Measurements from ENCODE around the gene DCST1.

Gene DCST1

DNA sequence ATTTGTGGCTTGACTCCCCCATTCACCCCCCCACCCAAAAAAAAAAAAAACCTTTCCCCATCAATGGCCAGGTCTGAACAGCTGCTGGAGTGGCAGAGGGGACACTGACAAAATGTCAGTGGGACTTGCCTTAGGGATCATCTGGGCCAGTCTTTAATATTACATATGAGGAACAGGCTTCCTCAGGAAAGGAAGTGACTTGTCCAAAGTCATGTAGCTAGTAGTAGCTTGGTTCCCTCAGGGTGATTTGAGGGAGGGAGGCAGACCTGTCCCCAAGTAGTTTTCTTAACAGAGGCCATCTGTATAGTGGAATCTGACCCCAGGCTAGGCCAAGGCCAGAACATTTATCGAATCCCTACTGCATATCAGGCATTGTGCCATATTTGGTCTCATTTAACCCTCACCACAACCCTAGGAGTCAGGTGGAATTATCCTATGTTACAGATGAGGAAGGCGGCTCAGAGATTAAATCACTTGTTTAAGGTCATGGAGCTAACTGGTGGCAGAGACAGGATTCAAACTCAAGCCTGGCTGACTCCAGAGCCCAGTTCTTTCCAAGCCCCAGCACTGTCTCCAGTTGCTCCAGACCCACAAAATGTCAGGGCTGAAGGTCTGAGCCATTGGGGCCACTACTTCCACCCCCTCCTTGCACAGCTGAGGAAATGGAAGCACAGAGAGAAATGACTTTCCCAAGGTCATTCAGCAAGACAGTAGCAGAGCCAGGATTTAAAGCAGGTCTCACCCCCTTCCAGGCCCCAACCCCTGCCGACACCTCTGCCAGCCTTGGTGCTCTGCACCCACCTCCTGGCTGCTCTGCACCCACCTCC, 20.6 kb upstream of the DCST1 start:
- no peak for DNase-seq (ENCODE audit: low spot score)

DNA sequence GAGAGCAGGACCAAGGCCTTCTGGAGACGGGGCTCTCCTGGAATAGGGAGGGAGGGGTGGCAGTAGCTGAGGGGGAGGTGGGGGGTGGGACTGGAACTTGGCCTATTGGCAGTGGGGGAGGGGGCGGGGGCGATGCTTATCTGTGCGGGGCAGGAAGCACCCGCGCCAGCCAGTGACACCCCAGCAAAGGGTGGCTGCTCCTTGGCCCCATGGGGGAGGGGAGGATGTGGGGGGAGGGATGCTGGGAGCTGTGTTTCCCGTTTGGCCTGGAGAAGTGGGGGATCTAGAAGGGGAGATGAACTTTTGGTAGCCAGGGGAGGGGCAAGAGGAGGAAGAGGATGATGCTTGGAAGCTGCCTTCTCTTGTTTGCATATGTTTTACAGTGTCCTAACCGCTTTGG, 20.0 kb upstream of the DCST1 start:
- DNase-seq (ENCODE audit: low spot score), result no peak

DNA sequence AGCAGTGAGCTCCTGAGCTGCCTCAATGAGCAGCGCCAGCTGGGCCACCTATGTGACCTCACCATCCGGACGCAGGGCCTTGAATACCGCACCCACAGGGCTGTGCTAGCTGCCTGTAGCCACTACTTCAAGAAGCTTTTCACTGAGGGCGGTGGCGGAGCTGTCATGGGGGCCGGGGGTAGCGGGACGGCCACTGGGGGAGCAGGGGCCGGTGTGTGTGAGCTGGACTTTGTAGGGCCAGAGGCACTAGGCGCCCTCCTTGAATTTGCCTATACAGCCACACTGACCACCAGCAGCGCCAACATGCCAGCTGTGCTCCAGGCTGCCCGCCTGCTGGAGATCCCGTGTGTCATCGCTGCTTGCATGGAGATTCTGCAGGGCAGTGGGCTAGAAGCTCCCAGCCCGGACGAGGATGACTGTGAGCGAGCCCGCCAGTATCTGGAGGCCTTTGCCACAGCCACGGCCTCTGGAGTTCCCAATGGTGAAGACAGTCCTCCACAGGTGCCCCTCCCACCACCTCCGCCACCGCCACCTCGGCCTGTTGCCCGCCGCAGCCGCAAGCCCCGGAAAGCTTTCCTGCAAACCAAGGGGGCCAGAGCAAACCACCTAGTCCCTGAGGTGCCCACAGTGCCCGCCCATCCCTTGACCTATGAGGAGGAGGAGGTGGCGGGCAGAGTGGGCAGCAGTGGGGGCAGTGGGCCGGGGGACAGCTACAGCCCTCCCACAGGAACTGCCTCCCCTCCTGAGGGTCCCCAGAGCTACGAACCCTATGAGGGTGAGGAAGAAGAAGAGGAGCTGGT, 18.7 kb upstream of the DCST1 start:
- no peak for DNase-seq (ENCODE audit: low spot score)

DNA sequence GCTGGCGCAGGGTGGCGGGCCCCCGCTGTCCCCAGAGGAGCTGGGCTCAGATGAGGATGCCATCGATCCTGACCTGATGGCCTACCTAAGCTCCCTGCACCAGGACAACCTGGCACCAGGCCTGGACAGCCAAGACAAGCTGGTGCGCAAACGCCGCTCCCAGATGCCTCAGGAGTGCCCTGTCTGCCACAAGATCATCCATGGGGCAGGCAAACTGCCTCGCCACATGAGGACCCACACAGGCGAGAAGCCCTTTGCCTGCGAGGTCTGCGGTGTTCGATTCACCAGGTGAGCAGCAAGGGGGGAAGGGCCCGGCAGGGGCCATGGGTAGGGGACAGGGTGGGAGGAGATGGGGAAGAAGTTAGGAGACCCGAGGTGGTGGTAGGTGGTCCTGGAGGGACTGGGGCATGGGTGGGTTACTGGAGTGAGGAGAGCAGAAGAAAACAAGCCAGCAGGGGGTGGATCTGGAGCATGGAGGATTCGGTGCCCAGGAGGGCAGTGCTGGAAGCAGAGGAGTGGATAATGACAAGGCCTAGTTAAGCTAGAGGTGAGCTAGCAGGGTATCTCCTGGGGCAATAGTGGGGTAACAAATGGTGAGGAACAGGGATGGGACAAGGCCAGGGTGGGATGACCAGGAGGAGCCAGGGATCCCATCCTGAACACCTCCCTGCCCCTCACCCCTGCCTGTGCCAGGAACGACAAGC, 17.9 kb upstream of the DCST1 start:
- DNase-seq (ENCODE audit: low spot score), result no peak

DNA sequence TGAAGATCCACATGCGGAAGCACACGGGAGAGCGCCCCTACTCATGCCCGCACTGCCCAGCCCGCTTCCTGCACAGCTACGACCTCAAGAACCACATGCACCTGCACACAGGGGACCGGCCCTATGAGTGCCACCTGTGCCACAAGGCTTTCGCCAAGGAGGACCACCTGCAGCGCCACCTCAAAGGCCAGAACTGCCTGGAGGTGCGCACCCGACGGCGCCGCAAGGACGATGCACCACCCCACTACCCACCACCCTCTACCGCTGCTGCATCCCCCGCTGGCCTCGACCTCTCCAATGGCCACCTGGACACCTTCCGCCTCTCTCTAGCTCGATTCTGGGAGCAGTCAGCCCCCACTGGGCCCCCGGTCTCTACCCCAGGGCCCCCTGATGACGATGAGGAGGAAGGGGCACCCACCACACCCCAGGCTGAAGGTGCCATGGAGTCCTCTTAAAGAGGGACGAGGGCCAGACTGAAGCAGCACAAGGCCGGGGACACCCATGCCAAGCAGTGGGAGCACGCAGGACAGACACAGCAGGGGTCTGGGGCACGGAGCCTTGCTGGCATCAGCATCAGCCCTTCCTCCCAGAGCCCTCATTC, 17.3 kb upstream of the DCST1 start:
- peak; percentile 60 for DNase-seq (ENCODE audit: low spot score)

DNA sequence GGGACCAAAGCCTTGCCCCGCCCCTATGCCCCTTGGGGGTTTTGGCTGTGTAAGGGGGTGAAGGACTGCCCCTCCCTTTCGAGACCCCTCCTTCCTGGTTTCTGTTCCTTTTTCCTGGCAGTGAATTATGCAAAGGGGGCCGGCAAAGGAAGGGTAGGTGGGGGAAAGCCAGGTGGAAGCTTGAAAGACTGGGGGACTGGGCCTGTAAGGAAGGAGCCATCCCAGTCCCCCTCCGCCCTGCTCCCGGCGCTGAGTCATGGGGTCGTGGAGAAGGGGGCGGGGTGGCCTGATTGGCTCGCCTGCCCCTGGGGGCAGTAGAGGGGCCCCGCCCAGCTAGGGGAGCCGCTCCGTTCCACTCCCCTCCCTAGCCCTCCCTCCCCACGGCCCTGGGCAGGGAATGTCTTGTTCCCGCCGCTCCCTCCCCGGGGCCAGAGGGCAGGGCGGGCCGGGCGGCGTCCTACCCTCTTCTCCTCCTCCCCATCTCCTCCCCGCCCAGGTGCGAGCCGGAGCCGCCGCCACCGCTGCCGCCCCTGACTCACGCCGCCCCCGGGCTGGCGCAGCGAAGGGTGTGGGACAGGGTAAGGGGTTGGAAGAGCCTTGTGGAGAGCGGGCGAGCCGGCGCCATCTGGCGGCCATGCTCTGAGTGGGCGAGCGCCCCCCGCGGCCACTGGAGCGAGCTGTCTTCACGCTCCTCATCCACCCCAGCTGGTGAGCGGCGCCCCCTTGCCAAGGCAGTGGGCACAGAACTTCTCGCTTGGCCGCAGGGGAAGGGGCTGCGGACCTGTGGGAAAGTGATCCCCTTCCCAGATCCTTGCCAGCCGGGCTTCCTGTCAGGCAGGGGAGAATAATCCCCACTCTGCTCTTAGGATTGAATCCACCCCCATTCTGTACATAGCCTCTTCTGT, 16.3 kb upstream of the DCST1 start:
- DNase-seq (ENCODE audit: low spot score), result peak; percentile 91

DNA sequence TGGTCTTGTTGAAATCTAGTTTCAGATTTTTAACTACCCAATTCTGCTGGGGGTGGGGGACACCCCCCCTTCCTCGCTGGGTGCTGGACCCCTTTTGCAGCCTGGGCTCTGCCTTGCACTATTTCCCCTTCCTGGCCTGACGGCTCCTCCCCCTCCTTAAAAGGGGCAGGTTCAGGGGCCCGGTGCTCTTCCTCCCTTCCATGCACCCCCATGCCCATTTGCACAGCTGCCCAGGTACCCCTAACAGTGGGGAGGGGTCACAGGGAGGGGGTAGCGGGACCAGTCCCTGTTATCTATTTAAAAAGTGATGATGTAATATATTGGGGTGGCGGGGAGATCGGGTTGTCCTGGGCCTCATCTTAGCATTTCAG, 15.7 kb upstream of the DCST1 start:
- no peak for DNase-seq (ENCODE audit: low spot score)

DNA sequence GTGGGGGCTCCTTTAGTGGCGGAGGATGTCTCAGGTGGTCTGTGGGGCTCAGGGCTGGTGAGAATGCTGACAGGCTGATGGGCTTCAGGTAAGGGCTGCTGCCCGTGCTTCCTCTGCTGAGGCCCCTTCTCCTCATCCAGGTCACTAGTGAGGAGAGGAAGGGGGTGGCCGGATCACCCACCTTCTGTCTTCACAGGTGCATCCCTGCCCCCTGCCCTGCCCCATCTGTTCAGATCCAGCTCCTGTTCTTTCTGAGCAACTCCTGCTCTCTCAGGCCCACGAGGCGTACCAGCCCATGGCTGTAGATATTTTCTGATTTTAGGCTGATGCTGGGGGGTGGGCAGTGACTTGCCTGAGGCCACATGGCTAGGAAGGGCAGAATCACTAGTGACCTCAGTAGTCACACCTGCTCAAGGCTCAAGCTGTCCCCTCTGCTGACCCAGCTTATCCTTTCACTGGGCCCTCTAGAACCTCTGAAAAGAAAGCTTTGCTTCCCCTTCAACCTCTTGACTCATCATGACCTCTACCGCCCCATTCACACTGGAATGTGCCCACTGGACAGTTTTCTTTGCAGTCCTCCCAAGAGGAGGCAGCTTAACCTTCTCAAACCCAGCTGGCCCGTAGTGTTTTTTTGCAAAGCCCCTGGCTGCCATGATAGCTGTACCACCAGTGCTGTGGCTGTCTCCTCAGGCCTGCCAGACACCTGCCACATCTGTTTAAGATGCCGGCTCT, 14.8 kb upstream of the DCST1 start:
- DNase-seq (ENCODE audit: low spot score), result no peak

DNA sequence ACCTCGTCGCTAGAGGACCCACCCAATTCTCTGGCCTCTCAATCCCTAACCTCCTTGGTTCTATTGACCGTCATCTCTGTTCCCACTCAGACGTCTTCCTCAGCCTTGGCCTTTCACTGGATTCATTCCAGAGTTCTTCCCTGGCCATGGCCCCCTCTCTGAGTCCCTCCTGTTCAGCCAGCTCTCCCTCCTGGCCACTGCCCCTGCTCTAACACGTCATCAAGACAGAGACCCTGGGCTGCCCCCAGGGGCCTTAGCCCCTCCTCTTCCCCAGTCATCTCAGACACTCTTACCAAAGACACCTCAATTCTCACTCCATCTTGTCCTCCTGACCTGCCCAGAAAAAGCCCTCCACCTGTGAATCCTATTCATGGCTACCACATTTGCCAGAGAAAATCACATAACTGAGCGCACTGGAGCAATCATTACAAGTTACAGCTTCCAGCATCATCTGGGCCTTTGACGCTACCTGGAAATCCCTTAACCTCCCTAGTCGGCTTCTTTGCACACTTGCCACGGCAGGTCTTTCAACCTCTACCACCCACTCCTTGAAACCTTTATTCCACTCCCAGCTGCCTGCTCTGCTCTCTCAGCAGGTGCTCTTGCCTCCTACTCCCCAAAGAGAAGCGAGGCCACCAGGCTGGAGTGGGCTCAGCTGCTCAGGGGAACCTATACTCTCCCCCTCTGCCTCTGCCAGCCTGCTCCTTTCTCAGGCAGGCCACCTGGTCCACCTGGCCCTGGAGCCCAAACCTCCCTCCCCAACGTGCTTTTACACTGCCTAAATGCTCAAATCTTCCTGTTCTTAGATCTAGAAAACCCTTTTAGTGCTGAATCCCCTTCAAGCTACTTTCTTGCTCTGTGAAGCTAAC, 14.0 kb upstream of the DCST1 start:
- DNase-seq (ENCODE audit: low spot score), result no peak

DNA sequence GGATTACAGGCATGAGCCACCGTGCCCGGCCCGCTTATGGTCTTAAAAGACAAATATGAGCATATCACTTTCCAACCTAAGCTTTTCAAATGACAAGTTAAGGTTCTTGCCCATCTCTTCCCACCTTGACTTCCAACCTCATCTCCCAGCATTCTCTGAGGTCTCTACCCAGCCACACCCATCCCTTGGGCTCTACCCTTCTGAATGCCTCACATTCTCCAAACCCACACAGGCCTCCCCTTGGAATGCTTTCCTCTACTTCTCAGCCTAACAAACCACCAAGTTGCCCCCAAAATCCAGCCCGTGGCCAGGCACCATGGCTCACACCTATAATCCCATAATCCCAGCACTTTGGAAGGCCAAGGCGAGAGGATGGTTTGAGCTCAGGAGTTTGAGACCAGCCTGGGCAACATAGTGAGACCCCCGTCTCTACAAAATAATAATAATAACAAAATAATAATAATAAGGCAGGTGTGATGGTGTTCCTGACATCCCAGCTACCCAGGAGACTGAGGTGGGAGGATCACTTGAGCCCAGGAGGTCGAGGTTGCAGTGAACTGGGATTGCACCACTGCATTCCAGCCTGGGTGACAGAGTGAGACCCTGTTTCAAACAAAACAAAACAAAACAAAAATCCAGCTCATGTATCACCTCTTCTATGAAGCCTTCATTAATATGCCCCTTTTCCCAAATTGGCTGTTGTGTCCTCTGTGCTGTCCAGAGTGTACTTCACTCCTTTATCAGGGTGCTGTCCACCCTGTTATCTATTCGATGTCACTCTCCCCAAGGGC, 11.3 kb upstream of the DCST1 start:
- DNase-seq (ENCODE audit: low spot score), result no peak

DNA sequence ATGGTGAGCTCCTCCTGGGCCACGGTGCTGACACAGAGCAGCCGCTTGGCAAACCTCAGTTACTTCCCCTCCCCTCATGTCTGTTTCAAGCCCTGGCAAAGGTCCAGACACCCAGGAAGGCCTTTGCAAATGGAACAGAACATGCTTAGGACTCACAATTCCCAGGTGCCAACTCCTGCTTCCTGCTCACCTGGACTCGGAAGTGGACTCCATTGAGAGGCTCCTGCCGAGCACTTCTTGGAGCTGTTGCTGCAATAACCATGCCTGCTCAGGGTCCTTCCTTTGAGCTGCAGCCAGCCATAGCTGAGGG, 10.7 kb upstream of the DCST1 start:
- no peak for DNase-seq (ENCODE audit: low spot score)

DNA sequence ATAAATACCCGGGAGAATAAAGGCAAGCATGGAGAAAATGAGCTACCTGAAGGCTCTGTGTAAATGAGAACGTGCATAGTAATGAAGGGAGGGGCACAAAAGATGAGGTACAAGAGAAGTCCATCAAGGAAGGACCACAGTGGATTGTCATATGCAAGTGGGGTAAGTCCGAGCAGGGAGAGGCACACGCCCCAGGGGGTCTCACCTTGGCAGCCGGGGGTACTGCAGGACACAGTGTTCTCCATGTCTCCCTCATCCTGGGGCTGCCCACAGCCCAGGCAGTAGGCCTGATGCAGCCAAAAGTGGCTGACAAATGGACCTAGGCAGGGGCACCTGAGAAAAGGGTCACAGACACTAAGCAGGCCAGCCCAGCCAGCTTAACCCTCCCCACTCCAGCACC, 10.0 kb upstream of the DCST1 start:
- DNase-seq (ENCODE audit: low spot score), result no peak

DNA sequence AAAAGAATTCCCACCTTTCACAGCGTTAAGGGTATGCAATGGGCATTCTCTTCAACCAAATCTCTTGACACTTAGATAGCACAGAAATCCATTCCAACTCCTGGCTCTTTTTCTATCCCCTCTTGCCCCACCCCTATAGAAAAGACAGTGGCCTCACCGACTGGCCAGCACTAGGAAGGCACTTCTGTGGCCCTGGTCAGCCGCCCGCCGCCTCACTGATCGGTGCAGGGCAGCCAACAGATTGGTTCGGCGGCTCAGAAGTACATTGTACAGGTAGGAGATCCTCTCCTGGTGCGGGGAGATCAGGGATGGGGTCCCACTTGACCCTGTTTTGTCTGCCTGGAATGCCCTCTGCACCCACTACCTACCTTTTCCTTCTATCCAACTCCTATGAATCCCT, 9.3 kb upstream of the DCST1 start:
- no peak for DNase-seq (ENCODE audit: low spot score)

DNA sequence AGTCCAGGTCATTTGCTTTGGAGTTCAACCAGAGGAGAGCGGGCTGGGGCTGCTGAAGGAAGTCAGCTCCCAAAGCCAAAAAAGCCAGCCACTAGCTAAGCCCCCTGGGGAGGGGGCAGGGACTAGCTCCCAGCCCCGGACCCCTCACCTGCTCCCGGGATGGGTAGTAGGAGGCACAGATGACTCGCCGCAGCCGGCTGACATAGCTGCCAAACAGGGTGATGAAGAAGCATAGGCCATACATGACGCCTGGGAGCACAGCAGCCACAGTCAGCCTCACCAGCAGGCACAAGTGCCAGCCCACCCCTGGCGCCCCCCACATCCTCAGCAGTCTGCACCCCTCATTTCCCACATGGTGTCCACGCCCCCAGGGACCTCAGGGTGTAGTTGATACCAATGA, 7.5 kb upstream of the DCST1 start:
- DNase-seq (ENCODE audit: low spot score), result no peak

DNA sequence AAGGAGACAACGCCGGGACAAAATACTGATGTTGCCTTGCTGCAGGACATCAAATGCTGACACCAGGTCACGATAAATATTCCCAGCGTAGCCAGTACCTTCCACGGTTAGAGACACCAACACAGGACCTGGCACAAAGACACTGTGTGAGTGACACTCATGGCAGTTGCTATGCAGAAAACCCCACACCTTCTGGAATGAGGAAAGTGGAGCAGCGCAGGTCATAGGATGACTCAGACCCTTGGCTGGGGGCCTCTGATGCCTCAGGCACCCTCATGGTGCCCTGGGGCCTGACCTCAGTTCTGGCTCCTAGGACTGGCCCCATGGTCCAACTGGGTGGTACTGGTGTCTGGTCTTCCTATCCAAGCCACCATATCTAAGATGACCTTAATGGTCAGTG, 7.0 kb upstream of the DCST1 start:
- DNase-seq (ENCODE audit: low spot score), result no peak

DNA sequence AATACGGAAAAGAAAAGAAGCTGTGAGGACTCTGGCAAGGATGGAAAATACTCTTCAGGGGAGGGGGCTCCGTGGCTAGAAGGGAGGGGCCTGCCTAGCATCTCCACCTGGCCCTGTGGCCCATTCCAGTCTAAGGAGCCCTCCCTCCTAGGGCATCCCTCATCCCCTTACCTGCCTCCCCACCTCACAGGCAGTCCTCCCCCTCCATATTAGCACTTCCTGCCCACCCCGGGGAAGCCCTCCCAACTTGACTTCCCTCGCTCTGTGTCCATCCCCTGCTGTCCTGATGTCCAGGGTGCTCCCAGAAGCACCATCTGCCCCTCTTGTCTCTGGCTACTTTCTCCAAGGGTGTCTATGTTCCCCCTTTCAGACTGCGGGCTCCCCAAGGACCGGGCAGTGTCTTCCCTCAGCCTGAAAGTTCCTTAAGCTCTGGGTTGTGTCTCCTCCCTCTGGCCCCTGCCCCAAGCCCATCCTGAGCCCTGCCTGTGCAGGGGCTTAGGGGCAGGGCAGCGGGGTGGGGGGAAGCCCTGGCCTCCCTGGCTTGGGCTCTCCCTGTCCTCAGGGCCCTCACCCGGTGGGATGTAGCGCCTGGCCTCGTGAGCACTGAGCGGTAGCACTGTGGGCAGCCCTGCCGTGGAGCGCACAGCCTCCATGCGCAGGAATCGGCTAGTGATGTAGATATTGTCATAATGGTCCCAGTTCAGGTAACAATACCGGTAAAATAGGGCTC, 3.9 kb upstream of the DCST1 start:
- DNase-seq (ENCODE audit: low spot score), result no peak

DNA sequence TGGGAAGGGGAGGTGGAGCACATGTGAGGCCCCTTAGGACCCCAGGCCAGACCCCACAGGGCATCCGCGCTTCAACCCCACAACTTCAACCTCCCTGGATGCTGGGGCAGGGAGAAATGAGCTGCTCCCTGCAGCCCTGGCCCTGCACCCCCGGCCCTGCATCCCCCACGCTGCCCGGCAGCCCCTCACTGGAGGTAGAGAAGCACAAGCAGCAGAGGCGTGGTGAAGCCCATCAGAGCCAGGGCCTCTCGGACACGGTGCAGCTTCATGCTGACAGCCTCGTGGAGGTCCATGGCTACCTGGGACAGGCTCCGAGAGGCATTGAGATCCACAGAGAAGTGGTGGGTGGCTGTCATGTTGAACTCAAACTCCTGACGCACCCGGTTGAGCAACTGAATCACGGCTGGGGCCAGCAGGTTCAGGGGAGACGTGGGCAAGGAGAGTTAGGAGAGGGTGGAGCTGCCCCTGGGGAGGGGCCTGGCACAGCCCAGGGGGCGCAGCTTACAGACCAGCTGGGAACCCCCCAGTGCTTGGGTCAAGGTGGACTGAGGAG, 3.3 kb upstream of the DCST1 start:
- no peak for DNase-seq (ENCODE audit: low spot score)

DNA sequence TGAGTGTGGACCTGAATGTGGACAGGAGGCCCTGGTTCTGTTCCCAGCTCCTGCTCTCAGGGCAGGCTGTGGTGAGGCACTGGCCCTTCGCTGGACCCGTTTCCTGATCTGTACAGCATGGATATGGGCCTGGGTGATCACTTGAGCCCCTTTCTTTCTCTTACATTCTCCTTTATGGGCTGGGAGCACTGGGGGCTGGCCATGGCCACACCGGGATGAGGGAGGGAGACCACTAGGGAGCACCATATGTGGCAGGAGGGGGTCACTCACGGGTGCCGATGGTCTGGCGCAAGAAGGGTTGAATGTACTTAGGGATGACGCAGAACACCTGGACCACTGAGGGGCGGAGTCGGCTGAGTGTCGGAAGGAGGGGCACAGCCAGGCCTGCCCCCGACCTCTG, 2.7 kb upstream of the DCST1 start:
- DNase-seq (ENCODE audit: low spot score), result no peak
